H9 (cell line): Measurements from ENCODE around the gene RAB33A. TPM values are rescaled to one million over a fixed set of nuclear protein-coding genes. Genes with fewer than 3 reads are reported as not detected.

Source experiments
- DNase-seq: peaks from one replicate; pipeline ENCODE4 v3.0.0-alpha.2; 2017
- H2AFZ ChIP-seq: one replicate; pipeline ENCODE4 v1.6.1; 2013; ENCODE audit warnings: mild to moderate bottlenecking, low read length, control low read depth, moderate library complexity
- H2AK5ac ChIP-seq: 2 replicates; pipeline ENCODE4 v1.6.1; 2013; ENCODE audit warnings: low read length, control low read depth, mixed read lengths; ENCODE audit not compliant: insufficient read length
- H2BK120ac ChIP-seq: one replicate; pipeline ENCODE4 v1.6.1; 2013; ENCODE audit warnings: low read depth, mild to moderate bottlenecking, low read length, control low read depth, inconsistent platforms; ENCODE audit not compliant: poor library complexity, severe bottlenecking
- H2BK12ac ChIP-seq: 2 replicates; pipeline ENCODE4 v1.6.1; 2013; ENCODE audit warnings: low read length, control low read depth, mixed read lengths, low read depth; ENCODE audit not compliant: insufficient read length
- H2BK15ac ChIP-seq: 2 replicates; pipeline ENCODE4 v1.6.1; 2013; ENCODE audit warnings: low read depth, low read length, control low read depth
- H2BK20ac ChIP-seq: one replicate; pipeline ENCODE4 v1.6.1; 2013; ENCODE audit warnings: low read depth, mild to moderate bottlenecking, low read length, control low read depth, inconsistent platforms; ENCODE audit not compliant: poor library complexity, severe bottlenecking
- H2BK5ac ChIP-seq: 2 replicates; pipeline ENCODE4 v1.6.1; 2013; ENCODE audit warnings: low read length, control low read depth, mixed read lengths; ENCODE audit not compliant: insufficient read length
- H3K14ac ChIP-seq: 2 replicates; pipeline ENCODE4 v1.6.1; 2013; ENCODE audit warnings: low read length, control low read depth; ENCODE audit not compliant: insufficient read depth
- H3K18ac ChIP-seq: 2 replicates; pipeline ENCODE4 v1.6.1; 2013; ENCODE audit warnings: low read depth, mild to moderate bottlenecking, mixed read lengths, low read length, control low read depth; ENCODE audit not compliant: insufficient read length
- H3K23ac ChIP-seq: 2 replicates; pipeline ENCODE4 v1.6.1; 2013; ENCODE audit warnings: low read length, control low read depth, mixed read lengths, low read depth; ENCODE audit not compliant: insufficient read length
- H3K23me2 ChIP-seq: 2 replicates; pipeline ENCODE4 v1.6.1; 2013; ENCODE audit warnings: low read depth, mild to moderate bottlenecking, mixed read lengths, low read length, control low read depth; ENCODE audit not compliant: insufficient read length, poor library complexity, severe bottlenecking
- H3K27ac ChIP-seq: 2 replicates; pipeline ENCODE4 v1.5.1; 2013; ENCODE audit warnings: low read length, control low read depth, mixed read lengths, low read depth; ENCODE audit not compliant: insufficient read length
- H3K27me3 ChIP-seq: 2 replicates; pipeline ENCODE4 v1.6.1; 2013; ENCODE audit warnings: low read length, control low read depth, inconsistent platforms; ENCODE audit not compliant: insufficient read depth
- H3K4ac ChIP-seq: 2 replicates; pipeline ENCODE4 v1.6.1; 2013; ENCODE audit warnings: low read depth, mild to moderate bottlenecking, control low read depth, inconsistent platforms, low read length, moderate library complexity
- H3K4me1 ChIP-seq: 2 replicates; pipeline ENCODE4 v1.6.1; 2013; ENCODE audit warnings: low read length, control low read depth, inconsistent platforms; ENCODE audit not compliant: insufficient read depth
- H3K4me2 ChIP-seq: 2 replicates; pipeline ENCODE4 v1.6.1; 2013; ENCODE audit warnings: low read length, control low read depth, mixed read lengths; ENCODE audit not compliant: insufficient read length, insufficient read depth
- H3K56ac ChIP-seq: 2 replicates; pipeline ENCODE4 v1.6.1; 2013; ENCODE audit warnings: low read depth, mild to moderate bottlenecking, mixed read lengths, low read length, control low read depth; ENCODE audit not compliant: insufficient read length
- H3K79me1 ChIP-seq: 2 replicates; pipeline ENCODE4 v1.6.1; 2013; ENCODE audit warnings: low read depth, mild to moderate bottlenecking, moderate library complexity, low read length, control low read depth, inconsistent platforms; ENCODE audit not compliant: insufficient read depth, poor library complexity, severe bottlenecking
- H3K79me2 ChIP-seq: 2 replicates; pipeline ENCODE4 v1.6.1; 2013; ENCODE audit warnings: low read length, control low read depth, inconsistent platforms; ENCODE audit not compliant: insufficient read depth
- H3K9ac ChIP-seq: 2 replicates; pipeline ENCODE4 v1.6.1; 2013; ENCODE audit warnings: low read length, control low read depth, mixed read lengths; ENCODE audit not compliant: insufficient read length; ENCODE audit errors: extremely low read depth
- H3K9me3 ChIP-seq: one replicate; pipeline ENCODE4 v1.6.1; 2013; ENCODE audit warnings: low read depth, low read length, inconsistent platforms; ENCODE audit not compliant: control insufficient read depth
- H3T11ph ChIP-seq: one replicate; pipeline ENCODE4 v1.6.1; 2013; ENCODE audit warnings: mild to moderate bottlenecking, low read length, control low read depth, inconsistent platforms
- H4K20me1 ChIP-seq: one replicate; pipeline ENCODE4 v1.6.1; 2013; ENCODE audit not compliant: control insufficient read depth, insufficient read length, insufficient read depth
- H4K5ac ChIP-seq: 2 replicates; pipeline ENCODE4 v1.6.1; 2013; ENCODE audit warnings: low read depth, mild to moderate bottlenecking, mixed read lengths, low read length, control low read depth; ENCODE audit not compliant: insufficient read length
- H4K8ac ChIP-seq: replicated peaks from 2 replicates; pipeline ENCODE4 v1.6.1; 2013; ENCODE audit warnings: low read length, control low read depth, mixed read lengths, low read depth; ENCODE audit not compliant: insufficient read length
- H4K91ac ChIP-seq: 2 replicates; pipeline ENCODE4 v1.6.1; 2013; ENCODE audit warnings: low read depth, mild to moderate bottlenecking, moderate library complexity, mixed read lengths, low read length, control low read depth; ENCODE audit not compliant: insufficient read length
- H3K27ac Mint-ChIP-seq, 3 experiments: 2 replicates in 2 of 3; 3 replicates in 1 of 3; pipeline ENCODE4 v1.8.0; 2020 to 2021; ENCODE audit warnings: mixed read lengths in 3 of 3, mild to moderate bottlenecking in 1 of 3, moderate library complexity in 1 of 3
- H3K27me3 Mint-ChIP-seq: 2 replicates; pipeline ENCODE4 v1.8.0; 2021; ENCODE audit warnings: low read depth, mild to moderate bottlenecking, moderate library complexity, mixed read lengths
- H3K36me3 Mint-ChIP-seq, 3 experiments: 2 replicates in 2 of 3; 3 replicates in 1 of 3; pipeline ENCODE4 v1.8.0; 2020 to 2021; ENCODE audit warnings: low read depth in 3 of 3, mixed read lengths in 3 of 3; ENCODE audit not compliant: insufficient read depth in 1 of 3
- H3K4me1 Mint-ChIP-seq, 2 experiments: 2 replicates each; pipeline ENCODE4 v1.8.0; 2020; ENCODE audit warnings: mixed read lengths in 2 of 2
- H3K4me3 Mint-ChIP-seq, 2 experiments: 2 replicates in 1 of 2; 3 replicates in 1 of 2; pipeline ENCODE4 v1.8.0; 2020 to 2021; ENCODE audit warnings: mild to moderate bottlenecking in 2 of 2, mixed read lengths in 2 of 2, moderate library complexity in 1 of 2
- H3K9me3 Mint-ChIP-seq, 2 experiments: 2 replicates in 1 of 2; 3 replicates in 1 of 2; pipeline ENCODE4 v1.8.0; 2020; ENCODE audit warnings: mild to moderate bottlenecking in 2 of 2, mixed read lengths in 2 of 2, moderate library complexity in 1 of 2
- WGBS: extraction: QIAGEN DNeasy Blood & Tissue Kit; methylation state at CpG from one replicate; pipeline ENCODE4 v1.1.7; 2013; ENCODE audit warnings: missing lambda C conversion rate, low lambda C conversion rate, mixed read lengths; ENCODE audit not compliant: insufficient read length; ENCODE audit errors: extremely low coverage; 5-methylcytosine and 5-hydroxymethylcytosine counted together
- total RNA-seq: library from RNA; stranded (reverse); gene quantifications from 2 replicates; pipeline ENCODE4 v1.2.1, GENCODE V29; 2021
- TF ChIP-seq, protein P1 (sequence below): fragments of 200-600 bp; sonication (generic); conservative IDR thresholded peaks from 3 replicates; pipeline ENCODE4 v1.8.0; 2021; ENCODE audit warnings: antibody characterized with exemption, mild to moderate bottlenecking

RAB33A gene
- total RNA-seq, 1 experiment from 2014 or later: 0.59 TPM

GRCh38 chrX:130172127-130172845 lies 524 bp downstream of the RAB33A start:
- H3K4me1 ChIP-seq: no peaks in the 10 kb centered on the region
- H3K4ac ChIP-seq: no peak overlapping the region
- H2BK15ac ChIP-seq: no peak overlapping the region
- peaks cover 3% of the 10 kb centered on the region; the same call in 1 of the 2 replicates for H3K27me3 ChIP-seq
- no peaks in the 10 kb centered on the region for H3K79me2 ChIP-seq
- H3K9me3 Mint-ChIP-seq: peaks cover 0 to 60% of the 10 kb centered on the region in 2 experiments; a peak in 4 of 5 replicates
- H3K4me3 Mint-ChIP-seq: peak overlapping the region; percentile 74 to 92
- H3K14ac ChIP-seq: peak overlapping the region; percentile 18; the same call in 1 of the 2 replicates
- H3K4me1 Mint-ChIP-seq: peaks cover 2 to 10% of the 10 kb centered on the region in 2 experiments; a peak in 2 of 4 replicates
- no peak overlapping the region for H3T11ph ChIP-seq
- no peak overlapping the region for H4K8ac ChIP-seq
- no peak overlapping the region for H3K27ac ChIP-seq
- no peak overlapping the region for H2AK5ac ChIP-seq
- H3K4me2 ChIP-seq: peak overlapping the region; percentile 80
- no peak overlapping the region for H4K91ac ChIP-seq
- H2BK20ac ChIP-seq: no peak overlapping the region
- no CpG with 5 or more reads among the region's 34 CpGs for WGBS
- peaks cover 0 to 5% (median 1%) of the 10 kb centered on the region in 3 experiments; a peak in 2 of 7 replicates for H3K36me3 Mint-ChIP-seq
- no peak overlapping the region for H2BK5ac ChIP-seq
- H3K56ac ChIP-seq: no peak overlapping the region
- peaks cover 18% of the 10 kb centered on the region for H3K27me3 Mint-ChIP-seq
- no peak overlapping the region for H3K9ac ChIP-seq
- no peak overlapping the region for H3K18ac ChIP-seq
- DNase-seq: no peak
- H3K23ac ChIP-seq: no peak overlapping the region
- H3K27ac Mint-ChIP-seq: peak overlapping the region in 1 of 3 experiments; percentile 76; a peak in 1 of 7 replicates
- H4K5ac ChIP-seq: no peak overlapping the region
- peaks cover 9% of the 10 kb centered on the region for H3K23me2 ChIP-seq
- H4K20me1 ChIP-seq: no peaks in the 10 kb centered on the region
- H2BK120ac ChIP-seq: no peak overlapping the region
- no peak overlapping the region for H2AFZ ChIP-seq
- no peak overlapping the region for H2BK12ac ChIP-seq
- peaks cover 22% of the 10 kb centered on the region for H3K9me3 ChIP-seq
- no peaks in the 10 kb centered on the region for H3K79me1 ChIP-seq
- TF ChIP-seq, protein P1, sequence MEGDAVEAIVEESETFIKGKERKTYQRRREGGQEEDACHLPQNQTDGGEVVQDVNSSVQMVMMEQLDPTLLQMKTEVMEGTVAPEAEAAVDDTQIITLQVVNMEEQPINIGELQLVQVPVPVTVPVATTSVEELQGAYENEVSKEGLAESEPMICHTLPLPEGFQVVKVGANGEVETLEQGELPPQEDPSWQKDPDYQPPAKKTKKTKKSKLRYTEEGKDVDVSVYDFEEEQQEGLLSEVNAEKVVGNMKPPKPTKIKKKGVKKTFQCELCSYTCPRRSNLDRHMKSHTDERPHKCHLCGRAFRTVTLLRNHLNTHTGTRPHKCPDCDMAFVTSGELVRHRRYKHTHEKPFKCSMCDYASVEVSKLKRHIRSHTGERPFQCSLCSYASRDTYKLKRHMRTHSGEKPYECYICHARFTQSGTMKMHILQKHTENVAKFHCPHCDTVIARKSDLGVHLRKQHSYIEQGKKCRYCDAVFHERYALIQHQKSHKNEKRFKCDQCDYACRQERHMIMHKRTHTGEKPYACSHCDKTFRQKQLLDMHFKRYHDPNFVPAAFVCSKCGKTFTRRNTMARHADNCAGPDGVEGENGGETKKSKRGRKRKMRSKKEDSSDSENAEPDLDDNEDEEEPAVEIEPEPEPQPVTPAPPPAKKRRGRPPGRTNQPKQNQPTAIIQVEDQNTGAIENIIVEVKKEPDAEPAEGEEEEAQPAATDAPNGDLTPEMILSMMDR: 0 out of 3 replicates have a peak, but pooled peaks have one; percentile 13
